COLO829 (cell line): ENCODE measurements around the gene NHSL1.

Experiments
- DNase-seq: peaks from one replicate; pipeline ENCODE4 v3.0.0; 2012; ENCODE audit warnings: low spot score

NHSL1 gene

DNA sequence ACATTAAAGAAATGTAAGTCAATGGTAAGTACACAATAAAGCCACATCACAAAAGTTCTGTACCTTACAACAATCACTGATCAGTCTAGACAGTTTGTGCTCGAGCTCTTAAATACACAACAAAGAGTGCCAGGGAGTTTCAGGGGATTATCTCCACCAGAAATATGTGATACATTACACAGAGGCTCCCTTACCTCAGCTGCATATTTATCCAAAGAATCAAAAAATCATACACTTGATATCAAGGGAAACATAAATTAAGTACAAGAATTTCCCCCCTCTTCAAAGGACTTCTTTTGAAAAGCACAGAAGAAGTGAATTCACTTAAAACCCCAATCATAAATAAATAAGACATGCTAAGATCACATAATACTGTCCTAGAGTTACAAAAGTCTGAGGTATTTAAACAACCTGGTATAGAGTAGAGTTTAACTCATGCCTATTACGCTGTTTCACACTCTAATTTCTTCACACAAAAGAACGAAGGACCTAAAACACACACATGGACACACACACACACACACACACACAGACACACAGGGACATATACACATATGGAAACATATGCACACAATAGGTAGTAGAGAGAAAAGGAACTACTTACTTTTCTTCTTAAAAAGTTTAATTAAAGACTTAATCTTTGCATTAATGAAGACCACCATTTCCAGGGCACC, 528 bp downstream of the NHSL1 start:
- DNase-seq = no peak

DNA sequence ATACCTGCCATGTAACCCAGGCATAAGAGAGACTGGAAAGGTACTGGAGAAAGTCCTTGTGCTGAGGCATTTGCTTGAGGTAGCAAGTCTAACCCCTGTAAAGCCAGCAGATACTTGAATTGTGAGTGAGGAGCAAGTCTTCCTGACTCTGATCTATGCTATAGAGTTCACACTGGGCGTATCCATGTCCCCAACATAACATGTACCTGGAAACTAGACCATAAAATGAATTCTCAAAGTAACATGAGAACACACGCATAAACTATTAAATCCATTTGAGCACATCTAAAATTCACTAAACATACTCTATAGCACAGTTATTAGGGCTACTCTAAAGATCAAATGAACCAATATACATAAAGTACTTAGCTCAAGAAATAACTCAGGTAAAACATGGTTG, 2.0 kb downstream of the NHSL1 start:
- no peak for DNase-seq

DNA sequence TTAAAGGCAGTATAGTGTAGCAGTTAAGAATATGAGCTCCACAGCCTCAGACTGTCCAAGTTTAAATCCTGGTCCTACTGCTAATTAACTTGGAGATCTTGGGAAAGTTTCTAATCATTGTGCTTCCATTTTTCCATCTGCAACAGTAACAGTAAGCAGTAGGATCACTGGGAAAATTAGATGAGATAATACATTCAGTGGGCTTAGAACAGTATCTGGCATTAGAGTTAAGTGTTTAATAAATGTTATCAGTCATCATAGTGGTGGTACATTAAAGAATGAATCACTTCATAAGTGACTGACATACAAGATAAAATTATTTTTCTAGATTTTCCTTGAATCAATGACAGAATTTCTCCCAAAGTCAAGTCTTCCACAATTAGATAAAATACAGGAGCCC, 5.0 kb downstream of the NHSL1 start:
- DNase-seq = no peak

DNA sequence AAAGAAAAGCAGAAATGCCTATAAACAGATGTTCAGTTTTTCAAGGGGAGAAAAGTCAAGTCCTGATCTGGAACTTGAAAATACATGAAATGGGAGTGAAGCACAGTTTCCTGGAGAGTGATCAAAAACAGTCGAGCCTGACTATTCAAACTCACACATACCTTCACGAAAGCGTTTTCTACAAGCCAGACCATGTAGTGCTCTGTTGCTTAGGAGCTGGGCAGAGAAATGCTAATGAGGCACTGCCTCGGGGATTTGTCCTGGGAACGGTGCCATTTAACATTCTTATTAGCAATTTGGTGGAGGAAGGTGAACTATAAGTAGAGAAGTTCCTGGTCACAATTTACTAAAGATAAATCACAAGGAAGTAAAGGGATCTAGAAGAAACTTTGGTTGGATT, 5.9 kb downstream of the NHSL1 start:
- peak; percentile 57 for DNase-seq

DNA sequence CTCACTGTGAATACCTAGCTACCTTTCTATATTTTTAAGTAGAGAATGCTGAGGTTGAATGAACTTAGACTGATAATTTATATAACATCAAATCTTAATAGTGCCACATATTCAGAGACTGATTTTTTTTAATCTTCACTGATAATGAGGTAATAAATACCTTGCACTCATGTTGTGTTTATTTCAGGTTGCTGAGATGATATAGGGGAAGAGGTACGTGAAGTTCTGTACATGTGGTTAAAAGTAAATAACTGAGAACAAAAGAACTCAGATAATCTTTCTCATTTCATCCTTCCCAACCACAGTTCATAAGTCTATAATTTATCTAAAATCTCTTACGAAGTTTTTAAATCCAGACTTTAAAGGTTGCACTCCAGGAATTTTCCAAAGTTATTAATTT, 6.4 kb downstream of the NHSL1 start:
- no peak for DNase-seq

DNA sequence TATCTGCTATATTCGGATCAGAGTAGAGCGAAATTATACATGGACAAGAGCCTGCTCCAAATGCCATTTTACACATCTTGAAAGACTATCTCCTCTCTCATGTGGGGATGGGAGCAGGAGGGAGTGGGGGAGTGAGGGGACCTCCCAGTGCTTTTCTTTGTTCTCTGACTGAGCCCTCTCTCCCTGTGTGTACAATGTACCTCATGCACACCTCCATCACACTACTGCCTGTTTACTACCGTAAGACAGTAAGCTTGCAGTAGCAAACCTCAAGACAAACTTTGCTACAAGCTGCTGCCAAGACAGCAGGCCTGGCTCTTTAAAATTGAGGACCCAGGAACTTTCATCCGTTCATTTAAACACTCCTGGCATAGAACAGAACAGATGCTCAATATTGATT, 7.2 kb downstream of the NHSL1 start:
- no peak for DNase-seq

DNA sequence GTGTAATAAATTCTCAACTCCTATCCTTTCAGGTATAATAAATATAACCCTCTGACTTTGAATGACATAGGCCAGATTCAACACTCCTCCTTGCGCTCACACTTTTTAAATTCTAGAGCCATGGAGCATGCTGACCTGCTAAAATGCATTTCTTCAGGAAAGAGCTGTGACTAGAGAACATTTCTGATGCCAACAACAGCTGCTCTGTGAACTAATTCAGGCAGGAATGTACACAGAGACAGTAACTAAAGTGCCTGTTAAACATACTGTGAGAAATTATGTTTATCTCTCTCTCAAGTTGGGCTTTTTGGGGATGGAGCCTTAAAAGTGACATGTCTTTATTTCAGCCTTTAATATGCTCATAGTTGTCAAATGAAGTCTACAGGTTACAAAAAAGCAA, 8.3 kb downstream of the NHSL1 start:
- no peak for DNase-seq

DNA sequence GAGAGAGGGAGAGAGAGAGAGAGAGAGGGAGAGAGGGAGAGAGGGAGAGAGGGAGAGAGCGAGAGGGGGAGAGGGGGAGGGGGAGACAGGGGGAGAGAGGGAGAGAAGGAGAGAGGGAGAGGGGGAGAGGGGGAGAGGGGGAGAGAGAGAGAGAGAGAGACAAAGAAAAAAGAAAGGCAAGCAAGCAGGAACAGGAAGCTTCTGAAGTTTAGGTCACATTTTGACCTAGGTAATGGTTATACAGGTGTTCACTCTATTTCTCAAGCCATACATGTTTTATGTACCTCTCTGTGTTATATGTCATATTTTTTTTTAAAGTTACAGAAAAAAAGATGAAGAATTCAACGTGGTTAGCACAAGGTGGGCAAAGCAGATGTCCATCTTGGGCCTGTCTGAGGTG, 9.4 kb downstream of the NHSL1 start:
- DNase-seq = no peak

DNA sequence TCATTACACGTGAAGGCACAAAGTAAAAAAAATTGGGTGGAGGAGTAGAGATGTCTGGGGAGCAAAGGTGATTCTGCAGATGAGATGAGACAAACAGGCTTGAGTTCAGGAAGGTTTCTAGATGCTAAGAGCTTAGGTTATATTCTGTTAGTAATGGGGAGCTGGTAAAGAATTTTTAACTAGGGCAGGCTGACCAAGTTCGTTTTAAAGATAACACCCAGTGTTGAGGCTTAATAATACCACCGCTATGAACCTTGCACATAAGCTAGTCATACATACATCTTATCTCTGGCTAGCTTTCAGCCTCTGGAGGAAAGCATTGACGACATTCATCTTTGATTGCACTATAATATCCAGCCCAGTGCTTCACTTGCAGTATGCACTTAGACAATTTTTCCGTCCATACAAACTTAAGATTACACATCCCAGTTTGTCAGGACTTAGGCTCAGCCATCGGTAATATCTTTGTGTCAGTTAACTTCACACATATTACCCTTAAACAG, 12.1 kb downstream of the NHSL1 start:
- DNase-seq = no peak

DNA sequence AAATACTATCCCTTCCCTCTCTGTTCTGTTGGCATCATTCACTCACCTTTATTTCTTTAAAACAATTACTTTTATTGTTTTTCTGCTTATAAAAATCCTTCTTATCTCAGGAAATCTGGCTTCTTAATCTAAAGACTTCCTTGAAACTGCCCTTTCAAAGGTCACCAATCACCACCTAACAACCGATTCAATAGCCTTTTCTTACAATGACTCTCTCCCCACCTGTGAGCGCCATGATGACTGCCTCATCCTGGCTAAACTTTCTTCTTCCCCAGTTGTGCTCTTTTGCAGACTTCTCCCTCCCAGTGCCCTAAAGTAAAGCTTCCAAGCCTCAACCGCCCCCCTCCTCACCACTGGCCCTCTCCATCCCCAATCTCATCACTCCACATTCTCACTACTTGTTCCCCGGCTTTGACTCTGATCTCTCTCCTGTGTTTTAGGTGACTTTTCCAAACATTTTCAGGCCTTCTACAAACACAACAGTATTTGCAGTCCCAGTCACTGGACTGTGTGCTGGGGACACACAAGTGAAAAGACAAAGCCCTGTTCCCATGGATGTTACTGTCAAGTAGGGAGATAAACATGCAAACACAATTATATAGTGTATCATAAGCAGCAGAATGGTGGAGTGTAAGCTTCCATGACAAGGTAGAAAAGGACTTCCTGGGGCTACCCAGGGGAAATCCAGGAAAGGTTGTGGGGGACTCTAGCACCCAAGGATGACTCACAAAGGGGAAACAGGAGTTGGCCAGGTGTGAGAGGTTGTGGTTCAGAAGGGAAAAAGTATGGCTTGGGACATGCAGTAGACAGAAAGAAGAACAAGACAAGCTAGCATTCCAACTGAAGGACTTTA, 12.8 kb downstream of the NHSL1 start:
- DNase-seq = no peak

DNA sequence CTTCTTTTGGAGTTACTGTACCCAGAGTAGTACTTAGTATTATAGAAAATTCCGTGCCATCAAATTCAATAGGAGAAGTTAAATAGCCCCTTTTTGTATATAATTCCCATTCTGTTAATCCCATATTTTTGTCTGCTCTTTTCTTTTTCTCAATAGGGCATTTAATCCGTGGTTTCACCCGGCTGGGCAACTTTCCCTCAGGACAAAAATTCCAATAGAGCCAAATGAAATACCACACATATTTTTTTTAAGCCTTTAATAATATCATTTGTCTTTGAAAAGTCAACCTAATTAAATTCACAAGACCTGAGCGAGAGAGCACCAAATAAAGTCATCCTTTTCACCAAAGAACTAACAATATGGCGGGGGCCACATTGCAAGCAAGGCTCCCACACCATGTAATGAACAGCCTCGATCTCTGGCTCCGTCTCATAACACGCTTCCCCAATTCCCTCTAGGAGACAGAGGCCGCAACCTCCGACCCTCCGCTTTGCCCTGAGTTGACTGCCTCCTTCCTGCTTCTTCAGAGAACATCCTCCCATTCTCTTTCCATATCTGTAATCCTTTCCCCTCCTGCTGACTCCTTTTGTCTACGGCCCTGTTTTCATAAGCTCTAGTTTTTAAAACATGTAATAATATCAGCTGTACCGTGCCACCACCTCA, 13.6 kb downstream of the NHSL1 start:
- DNase-seq = peak; percentile 43

DNA sequence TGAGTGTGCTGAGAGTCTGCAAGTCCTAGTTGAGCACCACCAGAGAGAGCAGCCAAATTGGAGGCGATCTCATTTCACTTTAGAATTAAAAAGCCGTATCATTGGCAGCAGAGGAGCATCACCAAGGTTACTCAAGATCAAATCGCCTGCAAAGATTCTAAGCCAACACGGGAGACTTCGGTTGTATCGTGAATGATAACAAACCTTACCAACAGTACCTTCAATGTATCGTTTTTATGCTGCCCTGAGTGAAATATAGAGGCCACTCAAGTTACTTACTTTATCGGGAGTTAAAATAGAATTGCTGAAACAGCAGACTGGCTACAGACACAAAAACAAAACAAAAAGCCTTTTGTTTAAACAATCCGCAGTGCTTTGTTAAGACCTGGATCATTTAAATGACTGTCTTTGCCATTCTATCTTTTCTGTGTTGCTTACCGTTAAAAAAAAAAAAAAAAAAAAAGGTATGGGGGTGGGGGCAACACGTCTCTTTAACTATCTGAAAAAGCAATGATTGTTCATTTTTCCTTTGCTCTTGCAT, 14.2 kb downstream of the NHSL1 start:
- DNase-seq = peak; percentile 48

DNA sequence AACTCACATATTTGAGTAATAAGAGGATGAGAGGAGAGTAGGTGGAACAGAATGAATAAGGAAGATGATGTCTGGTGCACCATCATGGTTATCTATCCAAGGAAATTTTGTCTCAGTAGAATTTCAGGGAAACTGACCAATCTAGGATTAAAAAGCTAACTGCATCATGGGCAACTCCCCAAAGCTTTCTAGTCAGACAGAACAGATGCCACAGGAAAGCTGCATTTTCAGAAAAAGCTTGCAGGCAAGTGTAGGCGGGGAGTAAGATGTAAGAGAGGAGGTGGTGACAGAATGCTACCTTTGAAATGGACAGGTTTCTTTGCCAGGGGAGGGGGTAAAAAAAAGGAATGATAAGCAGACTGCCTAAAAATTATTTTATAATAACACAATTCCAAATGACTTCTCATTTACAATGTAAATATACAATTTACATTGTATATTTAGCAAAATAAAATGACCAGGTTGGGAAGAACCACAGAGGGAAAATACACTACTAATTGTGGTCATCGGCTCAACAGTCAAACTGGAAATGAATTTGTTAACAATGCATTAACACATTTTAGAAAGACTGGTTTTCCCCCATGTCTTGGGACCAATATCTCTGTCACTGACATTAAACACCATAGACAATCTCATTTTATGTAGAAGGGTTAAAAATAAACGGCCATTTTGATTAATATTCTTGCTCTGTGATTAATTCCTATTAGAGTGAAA, 15.1 kb downstream of the NHSL1 start:
- DNase-seq = no peak

DNA sequence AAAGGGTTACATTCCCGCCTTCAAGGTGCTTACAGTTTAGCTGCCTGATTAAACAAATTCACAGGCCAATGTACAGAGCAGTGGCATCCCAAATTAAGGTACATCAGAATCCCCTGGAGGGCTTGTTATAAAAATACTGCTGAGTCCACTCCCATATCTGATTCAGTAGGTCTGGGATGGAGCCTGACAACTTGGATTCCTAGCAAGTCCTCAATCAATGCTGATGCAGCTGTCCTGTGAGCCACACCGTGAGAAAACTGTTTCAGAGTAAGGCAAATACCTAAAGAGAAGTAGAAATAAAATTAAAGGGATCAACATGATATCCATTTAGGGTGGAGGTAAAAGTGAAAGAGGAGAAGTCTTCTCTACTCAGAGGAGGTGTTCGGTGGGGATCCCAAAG, 16.5 kb downstream of the NHSL1 start:
- no peak for DNase-seq

DNA sequence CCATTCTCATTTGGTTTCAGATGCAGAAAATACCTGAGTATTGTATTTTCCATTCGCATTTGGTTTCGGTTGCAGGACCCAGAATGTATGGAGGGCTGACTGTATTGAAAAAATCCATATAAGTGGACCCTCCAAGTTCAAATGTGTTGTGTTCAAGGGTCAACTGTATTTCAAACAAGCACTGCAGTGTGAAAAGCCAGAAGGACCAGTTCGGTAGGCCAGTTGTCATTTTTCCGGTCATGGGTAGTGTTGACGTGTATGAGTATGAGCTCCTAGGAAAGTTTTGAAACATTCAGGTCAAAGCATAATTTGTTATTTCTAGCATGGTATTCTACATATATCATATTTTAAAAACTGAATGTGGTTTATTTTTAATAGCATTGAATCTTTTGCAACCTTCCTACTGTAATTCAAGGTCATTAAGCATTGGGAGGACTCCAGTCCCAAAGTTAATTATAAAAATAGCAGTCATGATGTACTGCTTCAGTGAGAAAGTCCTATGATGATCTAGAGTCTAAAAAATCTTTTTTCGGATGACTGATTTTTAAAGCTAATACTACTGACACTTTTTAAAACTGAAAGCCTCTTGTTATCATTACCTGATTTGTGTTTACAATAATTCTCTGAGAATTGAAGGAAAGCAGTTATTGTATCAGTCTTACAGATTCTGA, 18.9 kb downstream of the NHSL1 start:
- no peak for DNase-seq

DNA sequence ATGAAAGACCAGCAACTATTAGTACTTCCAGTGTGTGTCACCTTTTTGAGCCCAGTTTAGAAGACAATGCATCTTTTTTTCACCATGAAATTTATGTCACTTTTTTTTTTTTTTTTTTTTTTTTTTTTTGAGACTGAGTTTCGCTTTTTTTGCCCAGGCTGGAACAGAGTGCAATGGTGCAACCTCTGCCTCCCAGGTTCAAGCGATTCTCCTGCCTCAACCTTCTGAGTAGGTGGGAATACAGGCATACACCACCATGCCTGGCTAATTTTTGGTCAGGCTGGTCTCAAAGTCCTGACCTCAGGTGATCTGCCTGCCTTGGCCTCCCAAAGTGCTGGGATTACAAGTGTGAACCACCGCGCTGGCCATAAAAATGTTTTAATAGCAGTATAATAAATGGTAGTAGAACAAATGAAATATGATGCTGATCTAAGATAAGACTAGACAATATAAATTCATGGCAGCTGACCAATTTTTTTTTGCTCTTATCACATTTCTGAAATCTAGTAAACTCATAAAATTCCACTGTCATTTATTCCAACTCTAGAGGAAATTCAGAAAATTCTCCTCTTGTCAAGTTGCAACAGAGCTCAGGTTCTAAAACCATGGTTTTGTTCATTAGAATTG, 21.3 kb downstream of the NHSL1 start:
- DNase-seq = peak; percentile 23

DNA sequence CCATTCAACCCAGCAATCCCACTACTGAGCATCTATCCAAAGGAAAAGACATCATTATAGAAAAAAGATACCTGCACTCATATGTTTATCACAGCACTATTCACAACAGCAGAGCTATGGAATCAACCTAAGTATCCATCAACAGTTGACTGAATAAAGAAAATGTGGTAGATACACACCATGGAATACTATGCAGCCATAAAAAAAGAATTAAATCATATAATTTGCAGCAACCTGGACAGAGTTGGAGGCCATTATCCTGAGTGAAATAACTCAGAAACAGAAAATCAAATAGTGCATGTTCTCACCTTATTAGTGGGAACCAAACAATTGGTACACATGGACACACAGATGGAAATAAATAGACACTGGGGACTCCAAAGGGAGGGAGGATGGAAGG, 23.2 kb downstream of the NHSL1 start:
- no peak for DNase-seq

DNA sequence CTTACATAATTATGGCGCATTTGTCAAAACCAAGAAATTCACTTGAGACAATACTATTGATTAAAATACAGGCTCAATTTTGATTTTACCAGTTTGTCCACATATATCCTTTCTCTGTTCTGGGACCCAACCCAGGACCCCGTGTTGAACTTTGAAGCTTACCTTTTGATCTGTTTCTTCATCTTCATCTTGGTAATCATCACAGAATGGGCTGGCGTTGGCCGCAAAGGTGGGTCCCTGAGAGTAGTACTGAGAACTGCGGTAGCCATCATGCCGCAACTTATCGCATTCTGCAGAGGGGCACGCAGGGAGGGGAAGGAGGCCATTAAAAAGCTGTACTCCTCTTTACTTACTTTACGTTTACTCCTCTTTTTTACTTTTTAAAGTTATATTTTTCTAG, 26.1 kb downstream of the NHSL1 start:
- DNase-seq = no peak

DNA sequence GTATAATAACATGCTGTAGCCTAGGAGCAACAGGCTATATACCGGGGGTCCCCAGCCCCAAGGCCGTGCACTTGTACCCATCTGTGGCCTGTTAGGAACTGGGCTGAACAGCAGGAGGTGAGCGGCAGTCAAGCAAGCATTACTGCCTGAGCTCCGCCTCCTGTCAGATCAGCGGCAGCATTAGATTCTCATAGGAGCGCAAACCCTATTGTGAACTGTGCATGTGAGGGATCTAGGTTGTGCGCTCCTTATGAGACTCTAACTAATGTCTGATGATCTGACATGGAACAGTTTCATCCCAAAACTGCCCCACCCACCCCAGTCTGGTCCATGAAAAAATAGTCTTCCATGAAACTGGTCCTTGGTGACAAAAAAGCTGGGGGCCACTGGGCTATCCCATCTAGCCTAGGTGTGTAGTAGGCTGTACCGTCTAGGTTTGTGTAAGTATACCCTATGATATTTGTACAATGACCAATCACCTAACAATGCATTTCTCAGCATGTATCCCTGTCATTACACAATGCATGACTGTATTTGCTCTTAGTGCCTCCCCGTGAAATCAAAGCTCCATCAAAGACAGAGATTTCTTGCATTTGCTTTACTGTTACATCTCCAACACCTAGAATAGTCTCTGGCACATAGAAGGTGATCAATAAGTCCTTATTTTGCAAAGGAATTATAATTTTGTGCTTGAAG, 30.8 kb downstream of the NHSL1 start:
- DNase-seq = no peak

DNA sequence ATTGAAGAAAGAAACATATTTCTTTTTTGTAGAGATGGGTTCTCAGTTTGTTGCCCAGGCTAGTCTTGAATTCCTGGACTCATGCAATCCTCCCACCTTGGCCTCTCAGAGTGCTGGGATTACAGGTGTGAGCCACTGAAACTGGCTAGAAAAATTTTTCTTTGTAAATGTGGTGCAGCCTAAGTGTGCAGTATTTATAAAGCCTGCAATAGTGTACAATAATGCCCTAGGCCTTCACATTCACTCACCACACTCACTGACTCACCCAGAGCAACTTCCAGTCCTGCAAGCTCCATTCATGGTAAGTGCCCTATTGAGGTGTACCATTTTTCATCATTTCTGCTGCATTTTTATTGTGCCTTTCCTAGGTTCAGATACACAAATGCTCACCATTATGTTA, 31.4 kb downstream of the NHSL1 start:
- DNase-seq = no peak
